GM18505 (cell line): Measurements from ENCODE around the gene SND1.

Source experiments
- ATAC-seq: cut with Tn5 transposase; IDR thresholded peaks from one replicate; pipeline ENCODE4 v1.9.1; 2021; ENCODE audit not compliant: unreplicated experiment
- POLR2A ChIP-seq: IDR thresholded peaks from 4 replicates; pipeline ENCODE4 v1.6.1; 2011; ENCODE audit warnings: borderline replicate concordance; ENCODE audit not compliant: insufficient read depth, insufficient read length; ENCODE audit errors: extremely low read depth

The SND1 gene

GRCh38 chr7:127885222-127885772 is 233.3 kb downstream of the SND1 start:
- TF ChIP-seq POLR2A, result no peak
- ATAC-seq, result no peak

GRCh38 chr7:127885843-127886242 is 233.8 kb downstream of the SND1 start:
- no peak for TF ChIP-seq POLR2A
- ATAC-seq, result no peak

GRCh38 chr7:127886248-127886647 is 234.3 kb downstream of the SND1 start:
- no peak for ATAC-seq
- no peak for TF ChIP-seq POLR2A

GRCh38 chr7:127887096-127887495 is 235.1 kb downstream of the SND1 start:
- no peak for ATAC-seq
- no peak for TF ChIP-seq POLR2A

GRCh38 chr7:127887631-127888030 is 235.6 kb downstream of the SND1 start:
- no peak for TF ChIP-seq POLR2A
- ATAC-seq, result no peak

- ATAC-seq, result no peak
- TF ChIP-seq POLR2A, result no peak
Measured at GRCh38 chr7:127888411-127888810, 236.4 kb downstream of the SND1 start.

GRCh38 chr7:127888825-127889224 is 236.8 kb downstream of the SND1 start:
- ATAC-seq, result no peak

GRCh38 chr7:127889677-127890076 is 237.7 kb downstream of the SND1 start:
- no peak for ATAC-seq
- no peak for TF ChIP-seq POLR2A

More at GRCh38 chr7:127888825-127889224, 236.8 kb downstream of the SND1 start:
- no peak for TF ChIP-seq POLR2A

GRCh38 chr7:127890726-127891125 is 238.7 kb downstream of the SND1 start:
- TF ChIP-seq POLR2A, result no peak
- no peak for ATAC-seq

- no peak for ATAC-seq
- no peak for TF ChIP-seq POLR2A
Measured at GRCh38 chr7:127891144-127891543, 239.2 kb downstream of the SND1 start.

GRCh38 chr7:127891854-127892438 is 240.0 kb downstream of the SND1 start:
- ATAC-seq, result no peak
- TF ChIP-seq POLR2A, result no peak

GRCh38 chr7:127892488-127893314 is 240.7 kb downstream of the SND1 start:
- no peak for ATAC-seq
- no peak for TF ChIP-seq POLR2A

GRCh38 chr7:127893547-127893946 is 241.6 kb downstream of the SND1 start:
- ATAC-seq, result no peak
- no peak for TF ChIP-seq POLR2A

GRCh38 chr7:127894588-127894987 is 242.6 kb downstream of the SND1 start:
- no peak for ATAC-seq
- TF ChIP-seq POLR2A, result no peak
